EL (cell line): Measurements from ENCODE around the gene STAB1.

ENCODE experiments used
- DNase-seq: peaks from one replicate; pipeline ENCODE4 v3.0.0-alpha.2; 2016

Gene STAB1

DNA sequence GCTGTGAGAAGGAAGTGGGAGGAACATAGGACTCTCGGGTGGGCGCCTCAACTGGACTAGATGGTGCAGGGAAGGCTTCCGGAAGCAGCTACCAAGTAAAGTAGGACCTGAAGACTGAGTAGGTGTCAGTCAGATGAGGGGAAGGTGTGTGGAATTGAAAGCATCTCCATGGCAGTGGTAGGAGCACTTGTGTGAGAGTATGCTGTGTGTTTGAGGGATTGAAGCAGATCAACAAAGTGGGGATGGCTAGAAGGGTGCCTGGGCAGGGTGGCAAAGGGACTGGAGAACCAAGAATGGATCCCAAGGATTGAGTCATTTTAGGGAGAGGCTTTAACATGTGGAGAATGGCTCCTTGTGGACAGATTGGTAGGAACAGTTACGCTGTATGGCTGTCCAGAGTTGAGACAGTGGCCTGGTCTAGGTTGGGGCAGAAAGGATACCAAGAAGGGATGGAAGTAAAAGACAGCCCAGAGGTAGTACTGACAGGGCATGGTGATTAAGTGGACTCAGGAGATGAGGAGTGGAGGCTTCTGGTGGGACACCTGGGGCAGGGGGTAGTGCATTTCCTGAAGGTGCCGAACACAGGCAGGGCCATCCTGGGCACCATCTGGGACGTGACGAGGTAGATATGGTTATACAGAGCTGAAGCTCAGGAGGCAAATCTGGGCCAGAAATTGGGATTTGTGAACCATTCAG, 42.7 kb downstream of the STAB1 start:
- DNase-seq: no peak

DNA sequence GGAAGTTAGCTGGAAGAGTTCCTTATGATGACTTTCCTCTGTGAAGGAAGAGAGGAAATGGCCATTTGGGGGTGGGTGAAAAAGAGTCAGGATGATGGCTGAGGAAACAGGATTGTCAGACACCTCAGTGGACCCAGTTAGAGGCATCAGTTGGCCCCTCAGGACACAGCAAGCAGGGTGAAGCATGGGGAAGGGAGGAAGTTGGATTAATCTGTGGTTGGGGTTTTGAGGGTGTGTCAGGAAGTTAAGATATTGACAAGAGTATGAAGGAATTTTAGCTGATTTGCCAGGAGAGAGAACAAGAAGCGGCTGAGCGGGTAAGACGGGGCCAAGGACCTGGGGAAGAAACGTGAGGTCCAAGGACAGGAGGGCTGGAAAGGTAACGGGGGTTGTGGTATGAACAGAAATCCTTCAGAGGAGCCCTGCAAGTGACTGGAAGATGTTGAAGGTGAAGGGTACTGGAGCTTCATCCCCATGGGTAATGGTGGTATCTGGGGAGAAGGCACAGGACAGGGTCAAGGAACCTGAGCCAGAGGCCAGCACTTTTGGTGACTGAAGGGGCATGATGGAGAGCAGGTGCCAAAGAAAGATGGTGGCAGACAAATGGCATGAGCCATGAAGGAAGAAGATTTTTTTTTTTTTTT, 44.0 kb downstream of the STAB1 start:
- no peak for DNase-seq

DNA sequence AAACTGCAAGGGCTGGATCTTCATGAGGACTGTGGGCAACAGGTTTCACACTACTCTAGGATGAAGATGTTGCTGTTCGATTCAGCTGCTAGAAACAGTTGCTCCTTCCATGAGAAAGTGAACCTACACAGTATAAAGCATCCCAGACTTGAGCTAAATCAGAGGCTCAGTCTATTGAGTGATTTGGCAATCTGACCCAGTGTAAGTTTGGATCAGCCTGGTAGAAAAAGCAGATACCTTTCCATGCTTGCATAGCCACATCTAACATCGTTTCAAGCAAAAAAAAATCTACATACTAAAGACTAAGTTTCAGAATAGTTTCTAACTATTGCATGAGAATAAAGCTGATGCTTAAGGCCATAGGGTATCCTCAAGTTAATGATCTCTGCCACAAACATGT, 45.9 kb downstream of the STAB1 start:
- no peak for DNase-seq

DNA sequence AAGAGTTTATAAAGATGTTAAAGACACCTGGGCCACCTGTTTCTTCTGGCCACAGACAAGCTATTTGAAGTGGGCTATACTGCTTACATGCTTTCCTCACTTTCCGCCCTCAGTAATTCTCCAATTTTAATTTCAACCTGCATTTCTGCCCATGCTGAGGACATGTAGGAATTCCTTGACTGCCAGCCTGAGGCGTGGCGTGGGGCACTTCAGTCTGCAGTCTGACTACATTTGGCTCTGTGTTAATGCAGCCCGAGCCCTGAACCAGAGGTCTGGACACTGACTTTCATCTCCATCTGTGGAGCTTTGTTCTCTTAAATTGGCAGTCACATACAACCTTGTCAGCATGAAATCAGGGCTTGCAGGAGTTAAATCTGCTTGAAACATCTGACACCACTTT, 49.8 kb downstream of the STAB1 start:
- DNase-seq: no peak

DNA sequence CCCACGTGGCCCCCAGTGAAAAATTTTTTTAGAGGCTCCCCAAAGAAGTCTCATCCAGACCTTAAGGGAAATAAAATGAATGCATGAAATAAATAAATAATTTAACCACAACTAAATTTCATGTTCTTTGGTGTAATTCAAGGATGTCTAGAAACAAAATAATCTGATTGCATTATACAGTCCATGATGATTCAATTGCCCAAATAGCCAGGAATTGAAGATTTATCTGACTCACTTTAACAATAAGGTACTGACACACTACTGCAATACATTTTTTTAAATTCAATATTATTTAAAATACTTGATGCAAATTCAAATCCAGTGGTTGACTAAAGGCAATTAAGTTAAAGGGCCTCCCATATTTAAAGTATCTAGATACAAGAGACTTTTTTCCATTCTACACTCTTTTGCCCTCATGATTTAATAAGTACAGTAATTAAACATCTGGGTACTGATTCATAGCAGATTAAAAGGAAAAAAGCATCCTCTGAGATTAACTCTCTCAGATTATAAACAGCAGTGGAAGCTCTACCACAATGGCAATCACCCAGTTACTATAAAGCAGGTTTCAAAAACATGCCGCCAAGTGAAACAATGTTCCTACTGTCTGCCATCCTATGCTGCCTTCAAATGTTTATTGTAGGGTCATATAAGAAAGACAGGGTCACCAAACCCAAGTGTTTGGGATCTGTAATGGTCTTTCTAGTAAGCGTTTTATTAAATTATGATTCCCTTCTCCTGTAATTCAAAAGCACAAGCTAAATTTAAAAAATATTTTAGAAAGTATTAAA, 51.2 kb downstream of the STAB1 start:
- no peak for DNase-seq

DNA sequence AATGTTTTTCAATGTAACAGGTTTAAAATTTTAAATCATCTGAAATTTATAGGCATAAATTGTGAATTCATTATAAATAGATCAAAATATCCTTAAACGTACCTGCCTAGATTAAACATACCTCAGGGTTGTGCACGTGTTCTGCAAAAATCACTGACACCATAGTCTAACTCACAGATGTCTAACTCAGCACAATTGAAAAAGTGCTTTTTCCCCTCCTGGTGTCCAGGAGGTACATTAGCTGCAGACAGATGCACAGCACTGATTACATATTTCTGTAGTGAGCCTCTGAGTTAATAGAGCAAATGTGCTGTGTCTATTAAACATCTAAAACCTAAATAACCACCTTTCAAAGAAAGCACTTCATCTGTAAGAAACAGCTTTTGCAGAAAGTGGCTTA, 52.0 kb downstream of the STAB1 start:
- DNase-seq: no peak

DNA sequence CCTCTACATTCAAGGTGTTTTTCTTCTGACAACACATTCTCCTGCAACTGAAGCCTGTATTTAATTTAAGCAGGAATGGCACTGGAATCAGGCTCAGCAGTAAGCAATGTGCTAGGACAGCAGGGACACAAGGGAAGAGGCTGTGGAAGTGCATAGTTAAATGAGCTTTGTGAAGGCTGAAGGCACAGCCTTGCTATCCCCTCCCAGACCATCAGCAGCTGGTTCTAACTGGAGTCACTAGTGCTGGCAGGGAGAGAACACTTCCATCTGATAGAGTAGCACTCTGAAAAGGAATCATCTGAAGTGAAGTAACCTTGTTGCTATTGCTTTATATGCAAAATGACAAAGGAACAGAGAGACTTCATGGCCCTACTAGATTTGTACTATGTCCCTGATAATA, 56.0 kb downstream of the STAB1 start:
- DNase-seq: no peak

DNA sequence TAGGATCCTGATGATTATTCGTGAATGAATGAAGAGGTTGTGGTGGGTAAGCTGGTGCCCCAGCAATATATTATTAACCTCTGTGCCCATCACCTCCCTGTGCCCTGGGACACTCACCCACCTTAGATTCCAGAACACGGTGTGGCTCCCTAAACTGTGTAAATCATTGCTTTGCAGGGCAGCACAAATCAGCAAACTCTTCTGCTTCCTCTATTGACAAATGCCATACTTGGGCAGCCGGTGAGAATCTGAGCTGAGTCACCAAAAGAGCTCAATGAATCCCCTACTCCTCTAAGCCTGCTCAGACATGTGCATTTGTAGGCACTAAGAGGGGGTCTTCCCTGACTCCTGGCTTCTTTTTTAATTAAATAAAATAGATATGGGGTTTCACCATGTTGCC, 57.0 kb downstream of the STAB1 start:
- no peak for DNase-seq

DNA sequence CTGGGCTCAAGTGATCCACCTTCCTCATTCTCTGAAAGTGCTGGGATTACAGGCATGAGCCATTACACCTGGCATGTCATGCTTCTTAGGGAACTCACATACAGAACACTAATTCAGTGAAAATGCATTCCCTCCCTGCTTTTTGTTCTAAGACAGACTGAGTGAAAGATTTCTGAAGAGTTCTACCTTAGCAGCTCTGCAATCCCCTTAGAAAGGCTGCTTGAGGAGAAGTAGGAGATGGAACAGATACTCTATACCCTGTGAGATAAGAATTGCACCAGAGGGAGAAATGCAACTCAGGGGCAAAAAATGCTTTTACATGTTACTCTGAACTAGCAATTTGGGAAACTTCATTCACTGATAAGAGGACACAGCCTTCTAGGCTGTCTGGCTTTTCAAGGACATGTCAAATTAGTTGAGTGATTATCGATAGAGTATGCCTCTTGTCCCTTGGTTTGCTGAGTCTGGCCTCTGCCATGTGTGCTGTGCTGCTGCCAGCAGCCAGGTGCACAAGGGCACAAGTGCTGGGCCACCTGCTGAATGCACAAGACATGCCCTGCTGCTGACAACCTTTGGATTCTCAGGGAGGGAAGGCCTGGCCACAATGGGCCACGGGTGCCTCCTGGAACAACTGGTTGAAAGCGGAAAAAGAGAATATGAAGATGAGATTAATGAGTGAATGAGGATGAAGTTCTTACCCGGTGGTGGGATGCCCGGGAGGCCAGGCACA, 59.1 kb downstream of the STAB1 start:
- no peak for DNase-seq

DNA sequence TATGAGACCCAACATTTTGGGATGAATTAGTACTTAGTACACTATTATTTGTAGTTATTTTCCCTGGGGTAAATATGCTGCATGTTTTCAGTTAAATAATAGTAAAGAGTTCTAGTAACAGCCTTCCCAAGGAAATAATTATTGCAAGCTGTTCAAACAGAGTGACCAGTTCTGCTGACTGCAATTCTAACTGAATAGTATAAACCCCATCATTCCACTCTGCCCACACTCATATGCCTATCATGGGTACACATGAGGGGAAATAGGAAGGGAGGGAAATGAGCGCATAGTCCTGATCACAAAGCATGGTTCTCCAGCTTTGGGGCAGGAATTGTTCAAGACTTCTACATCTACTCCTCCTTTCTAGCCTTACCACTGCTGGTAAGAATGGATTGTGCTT, 59.9 kb downstream of the STAB1 start:
- DNase-seq: no peak

DNA sequence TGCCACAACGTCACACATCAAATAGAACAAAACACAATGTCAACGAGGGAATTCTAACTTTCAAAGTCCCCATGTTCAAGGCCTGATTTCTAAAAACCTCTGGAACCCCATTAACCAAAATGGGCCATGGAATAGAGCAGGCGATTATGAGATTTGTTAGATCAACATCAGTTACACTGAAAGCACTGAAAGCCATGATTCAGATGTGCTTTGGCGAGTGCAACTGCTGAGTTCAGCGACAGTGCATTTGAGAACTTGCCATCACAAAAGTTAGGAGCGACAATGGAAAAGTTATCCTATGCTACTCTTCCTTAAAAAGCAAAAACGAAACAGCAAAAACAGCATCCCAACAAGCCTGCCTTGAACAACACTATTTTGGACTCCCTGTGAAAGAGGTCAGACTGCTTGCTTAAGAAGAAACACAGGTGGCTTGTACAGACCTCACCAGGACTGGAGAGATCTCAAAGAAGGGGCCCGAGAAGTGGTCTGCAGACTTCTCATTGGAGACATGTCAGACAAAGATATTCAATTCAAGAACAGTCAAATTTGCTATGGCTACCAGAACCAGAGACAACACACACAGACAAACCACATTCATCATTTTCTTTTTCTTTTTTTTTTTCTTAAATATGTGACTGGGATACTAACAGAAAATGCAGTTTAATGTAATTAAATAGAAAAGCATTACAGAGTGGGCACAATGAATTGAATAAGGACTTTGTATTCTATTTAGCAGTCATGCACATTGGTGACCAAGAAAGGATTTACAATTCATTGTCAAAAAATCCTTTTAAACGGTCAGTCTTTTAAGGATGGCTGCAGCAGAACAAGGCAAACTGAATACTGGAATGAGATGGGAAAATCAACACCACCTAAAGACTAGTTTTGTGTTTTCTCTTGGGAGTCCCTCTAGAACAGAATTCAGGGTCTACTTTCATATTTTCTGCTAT, 62.1 kb downstream of the STAB1 start:
- no peak for DNase-seq

DNA sequence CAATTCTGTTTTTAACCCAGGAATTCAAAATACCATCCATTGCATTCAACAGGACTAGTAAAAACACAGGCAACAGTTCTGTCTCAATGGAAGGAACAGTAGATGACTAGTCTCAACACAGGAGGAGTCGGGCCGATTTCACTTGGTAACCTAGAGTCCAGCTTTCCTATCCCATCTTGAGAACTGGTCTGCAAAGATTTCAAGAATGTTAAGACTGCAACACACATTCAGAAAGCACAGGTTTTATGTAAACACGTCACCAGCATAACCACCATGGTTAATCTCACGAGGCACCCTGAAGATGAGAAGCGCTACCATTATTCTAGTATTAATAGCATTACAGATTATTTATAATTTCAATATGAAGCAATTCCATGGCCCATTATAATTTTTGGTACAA, 63.3 kb downstream of the STAB1 start:
- DNase-seq: no peak

DNA sequence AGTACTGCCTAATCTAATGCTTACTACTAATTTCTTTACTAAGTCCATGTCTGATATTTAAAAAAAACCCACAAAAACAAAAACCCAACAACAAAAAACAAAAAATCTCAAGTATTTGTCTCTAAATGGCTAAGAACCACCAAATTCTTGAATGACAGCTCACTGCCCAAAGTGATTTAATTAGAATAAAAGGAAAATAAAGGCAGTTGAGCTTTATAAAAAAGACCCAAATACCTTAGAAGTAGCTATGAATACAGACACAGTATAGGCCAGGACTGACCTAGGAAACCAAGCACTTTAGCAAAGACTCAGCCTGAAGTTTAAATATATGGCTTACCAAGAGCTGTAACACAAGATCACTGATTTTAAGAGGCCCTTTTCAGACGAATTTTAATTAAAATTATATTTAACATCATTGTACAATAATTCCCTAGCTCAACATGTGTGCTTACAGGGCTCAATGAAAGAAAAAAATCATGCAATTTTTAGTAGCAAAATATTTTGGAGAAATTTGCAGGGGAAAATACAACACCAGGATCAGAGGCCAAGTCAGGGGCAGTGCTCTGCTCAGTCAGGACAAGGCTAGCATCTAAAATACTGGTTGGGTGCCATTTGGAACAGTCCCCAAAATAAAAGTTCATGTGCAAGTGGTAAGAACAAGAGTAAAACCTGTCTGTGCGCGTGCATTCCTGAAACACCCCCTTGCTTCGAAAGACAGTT, 66.0 kb downstream of the STAB1 start:
- peak; percentile 16 for DNase-seq

DNA sequence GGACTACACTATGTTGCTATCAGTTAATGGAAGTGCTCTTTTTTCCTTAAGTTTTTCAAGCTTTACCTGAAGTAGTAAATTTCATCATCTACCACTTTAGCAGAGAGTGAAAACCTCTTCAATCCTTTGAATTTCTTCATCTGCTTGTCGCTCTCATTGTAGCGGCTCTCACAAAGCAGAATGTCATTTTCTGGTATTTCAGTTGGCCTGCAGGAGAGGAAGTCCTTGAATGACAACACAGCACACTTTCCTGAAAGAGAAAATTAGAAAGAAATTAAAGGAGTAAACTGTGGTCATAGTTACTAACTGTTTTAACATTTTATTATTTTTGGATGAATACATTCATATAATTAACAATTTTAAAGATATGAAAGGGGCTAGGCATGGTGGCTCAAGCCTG, 68.8 kb downstream of the STAB1 start:
- DNase-seq: no peak

DNA sequence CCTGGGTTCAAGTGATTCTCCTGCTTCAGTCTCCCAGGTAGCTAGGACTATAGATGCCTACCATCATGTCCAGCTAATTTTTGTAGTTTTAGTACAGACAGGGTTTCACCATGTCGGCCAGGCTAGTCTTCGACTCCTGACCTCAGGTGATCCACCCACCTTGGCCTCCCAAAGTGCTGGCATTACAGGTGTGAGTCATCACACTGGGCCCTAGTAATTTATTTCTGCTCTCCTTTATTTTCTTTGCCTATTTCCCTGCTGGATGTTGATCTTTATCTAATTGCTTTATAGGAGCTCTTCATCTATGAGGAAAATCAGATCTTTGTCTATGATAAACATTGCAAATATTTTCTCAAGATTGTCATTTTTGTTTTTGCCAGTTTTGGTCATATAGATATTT, 72.9 kb downstream of the STAB1 start:
- no peak for DNase-seq

DNA sequence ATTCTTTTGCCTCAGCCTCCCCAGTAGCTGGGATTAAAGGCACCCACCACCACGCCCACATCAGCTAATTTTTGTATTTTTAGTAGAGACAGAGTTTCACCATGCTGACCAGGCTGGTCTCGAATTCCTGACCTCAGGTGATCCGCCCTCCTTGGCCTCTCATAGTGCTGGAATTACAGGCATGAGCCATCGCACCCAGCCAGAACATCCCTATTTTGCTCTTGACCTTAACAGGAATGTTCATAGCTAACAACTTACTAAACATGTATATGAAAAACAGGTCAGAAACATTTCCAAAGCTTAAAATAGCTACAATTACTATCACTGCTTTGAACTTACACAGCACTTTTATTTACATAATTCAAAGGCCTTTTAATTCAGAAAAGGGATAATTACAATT, 74.9 kb downstream of the STAB1 start:
- peak; percentile 28 for DNase-seq

DNA sequence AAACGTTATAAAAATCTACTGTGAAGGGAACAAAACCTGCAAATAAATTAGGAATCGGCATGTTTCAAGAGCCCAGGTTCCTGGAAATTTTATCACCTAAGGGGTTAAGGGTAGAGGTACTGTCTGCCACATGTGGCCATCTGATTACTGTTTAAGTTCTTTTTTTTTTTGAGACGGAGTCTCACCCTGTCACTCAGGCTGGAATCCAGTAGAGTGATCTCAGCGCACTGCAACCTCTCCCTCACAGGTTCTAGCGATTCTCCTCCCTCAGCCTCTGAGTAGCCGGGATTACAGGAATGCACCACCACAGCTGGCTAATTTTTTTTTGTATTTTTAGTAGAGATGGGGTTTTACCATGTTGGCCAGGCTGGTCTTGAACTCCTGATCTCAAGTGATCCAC, 77.1 kb downstream of the STAB1 start:
- DNase-seq: no peak
